H1 (cell line): ENCODE measurements around the gene EDEM2.

Experiments used
- EP300 ChIP-seq, 2 experiments: IDR thresholded peaks; 1 replicate in 1 of 2; 2 replicates in 1 of 2; pipeline ENCODE4 v1.6.1; 2011 to 2012; ENCODE audit warnings: low read depth in 2 of 2, low read length in 2 of 2, mild to moderate bottlenecking in 2 of 2, borderline replicate concordance in 1 of 2, inconsistent platforms in 1 of 2, moderate library complexity in 1 of 2
- EZH2 ChIP-seq: fragments of 200-600 bp; sonication (generic); IDR thresholded peaks from 2 replicates; pipeline ENCODE4 v1.7.1; 2012; ENCODE audit warnings: low read depth, mild to moderate bottlenecking, moderate library complexity, low read length, inconsistent platforms; ENCODE audit not compliant: severe bottlenecking
- GTF2F1 ChIP-seq: IDR thresholded peaks from 2 replicates; pipeline ENCODE4 v1.6.1; 2012; ENCODE audit warnings: low read depth, low read length, improper control_type of control experiment, borderline replicate concordance
- HDAC2 ChIP-seq, 2 experiments: fragments of 300-600 bp in 1 of 2; sonication (generic) in 1 of 2; IDR thresholded peaks; 2 replicates each; pipeline ENCODE4 v1.6.1; 2011 to 2012; ENCODE audit warnings: low read depth in 2 of 2, low read length in 2 of 2, mild to moderate bottlenecking in 2 of 2, moderate library complexity in 2 of 2, borderline replicate concordance in 1 of 2, inconsistent platforms in 1 of 2
- JUND ChIP-seq: IDR thresholded peaks from 2 replicates; pipeline ENCODE4 v1.6.1; 2011; ENCODE audit warnings: mild to moderate bottlenecking, improper control_type of control experiment, low read length
- POLR2AphosphoS5 ChIP-seq: IDR thresholded peaks from 2 replicates; pipeline ENCODE4 v1.6.1; 2011; ENCODE audit warnings: low read depth, low read length
- TF ChIP-seq, protein P1 (sequence below), 3 experiments: IDR thresholded peaks; 1 replicate in 2 of 3; 2 replicates in 1 of 3; pipeline versions ENCODE4 v1.5.1 to v1.6.1; 2011; ENCODE audit warnings: low read length in 3 of 3, mild to moderate bottlenecking in 3 of 3, inconsistent platforms in 2 of 3, low read depth in 1 of 3, moderate library complexity in 1 of 3; ENCODE audit not compliant: insufficient read depth in 1 of 3; ENCODE audit errors: control extremely low read depth in 1 of 3
- TF ChIP-seq, protein P2 (sequence below): IDR thresholded peaks from 2 replicates; pipeline ENCODE4 v1.6.1; 2011; ENCODE audit warnings: low read length, improper control_type of control experiment

DNA sequence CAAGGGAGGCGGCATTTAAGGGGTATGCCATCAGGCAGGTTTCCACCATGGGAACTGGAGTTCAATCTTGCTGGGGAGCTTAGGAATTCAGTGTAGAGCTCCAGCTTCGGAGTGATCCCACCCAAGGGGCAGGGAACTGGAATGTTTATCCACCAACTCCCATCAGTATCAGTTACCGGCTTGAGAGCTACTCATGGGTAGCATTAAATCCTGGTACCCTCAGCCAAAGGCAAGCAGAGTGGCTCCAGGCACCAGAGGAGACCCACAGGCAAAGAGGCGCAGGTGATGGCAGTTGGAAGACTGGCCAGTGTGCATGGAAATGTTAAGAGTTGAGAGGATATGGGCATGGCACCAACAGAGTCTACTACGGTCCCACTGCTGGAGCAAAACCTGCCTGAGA is 14.1 kb downstream of the EDEM2 start:
- TF ChIP-seq GTF2F1, result no peak
- no peak for TF ChIP-seq EP300 (IDR thresholded peaks at IDR 0.05; ENCODE audit: borderline replicate concordance in 1 of 2, low read depth in 2 of 2, low read length in 2 of 2)
- TF ChIP-seq, protein P1, sequence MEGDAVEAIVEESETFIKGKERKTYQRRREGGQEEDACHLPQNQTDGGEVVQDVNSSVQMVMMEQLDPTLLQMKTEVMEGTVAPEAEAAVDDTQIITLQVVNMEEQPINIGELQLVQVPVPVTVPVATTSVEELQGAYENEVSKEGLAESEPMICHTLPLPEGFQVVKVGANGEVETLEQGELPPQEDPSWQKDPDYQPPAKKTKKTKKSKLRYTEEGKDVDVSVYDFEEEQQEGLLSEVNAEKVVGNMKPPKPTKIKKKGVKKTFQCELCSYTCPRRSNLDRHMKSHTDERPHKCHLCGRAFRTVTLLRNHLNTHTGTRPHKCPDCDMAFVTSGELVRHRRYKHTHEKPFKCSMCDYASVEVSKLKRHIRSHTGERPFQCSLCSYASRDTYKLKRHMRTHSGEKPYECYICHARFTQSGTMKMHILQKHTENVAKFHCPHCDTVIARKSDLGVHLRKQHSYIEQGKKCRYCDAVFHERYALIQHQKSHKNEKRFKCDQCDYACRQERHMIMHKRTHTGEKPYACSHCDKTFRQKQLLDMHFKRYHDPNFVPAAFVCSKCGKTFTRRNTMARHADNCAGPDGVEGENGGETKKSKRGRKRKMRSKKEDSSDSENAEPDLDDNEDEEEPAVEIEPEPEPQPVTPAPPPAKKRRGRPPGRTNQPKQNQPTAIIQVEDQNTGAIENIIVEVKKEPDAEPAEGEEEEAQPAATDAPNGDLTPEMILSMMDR (IDR thresholded peaks at IDR 0.05; ENCODE audit: control extremely low read depth in 1 of 3, insufficient read depth in 1 of 3, low read depth in 1 of 3, low read length in 3 of 3), result no peak
- no peak for TF ChIP-seq HDAC2 (IDR thresholded peaks at IDR 0.05; ENCODE audit: borderline replicate concordance in 1 of 2, low read depth in 2 of 2, low read length in 2 of 2)
- TF ChIP-seq JUND, result no peak
- TF ChIP-seq, protein P2, sequence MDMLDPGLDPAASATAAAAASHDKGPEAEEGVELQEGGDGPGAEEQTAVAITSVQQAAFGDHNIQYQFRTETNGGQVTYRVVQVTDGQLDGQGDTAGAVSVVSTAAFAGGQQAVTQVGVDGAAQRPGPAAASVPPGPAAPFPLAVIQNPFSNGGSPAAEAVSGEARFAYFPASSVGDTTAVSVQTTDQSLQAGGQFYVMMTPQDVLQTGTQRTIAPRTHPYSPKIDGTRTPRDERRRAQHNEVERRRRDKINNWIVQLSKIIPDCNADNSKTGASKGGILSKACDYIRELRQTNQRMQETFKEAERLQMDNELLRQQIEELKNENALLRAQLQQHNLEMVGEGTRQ, result no peak
- no peak for TF ChIP-seq EZH2
- no peak for TF ChIP-seq POLR2AphosphoS5
